Measurements from ENCODE around the gene LEFTY2. TPM values are rescaled to one million over a fixed set of nuclear protein-coding genes. Genes with fewer than 3 reads are reported as not detected.
A peak's percentile ranks its signal among the peaks of the same experiment; 100 is the strongest.
"Not testable (repeated sequence)": the region's sequence is repeated elsewhere in the genome, so short reads cannot be mapped to it uniquely, and the experiment has no call there.

Gene LEFTY2
- total RNA-seq, 2 donors from 2014 or later = 6.2 to 9.4 TPM

- no peak for ATAC-seq (ENCODE audit: insufficient number of reproducible peaks, low FRiP score, low read depth)
These were observed 31.5 kb upstream of the LEFTY2 start for GRCh38 chr1:225972344-225973152.

DNA sequence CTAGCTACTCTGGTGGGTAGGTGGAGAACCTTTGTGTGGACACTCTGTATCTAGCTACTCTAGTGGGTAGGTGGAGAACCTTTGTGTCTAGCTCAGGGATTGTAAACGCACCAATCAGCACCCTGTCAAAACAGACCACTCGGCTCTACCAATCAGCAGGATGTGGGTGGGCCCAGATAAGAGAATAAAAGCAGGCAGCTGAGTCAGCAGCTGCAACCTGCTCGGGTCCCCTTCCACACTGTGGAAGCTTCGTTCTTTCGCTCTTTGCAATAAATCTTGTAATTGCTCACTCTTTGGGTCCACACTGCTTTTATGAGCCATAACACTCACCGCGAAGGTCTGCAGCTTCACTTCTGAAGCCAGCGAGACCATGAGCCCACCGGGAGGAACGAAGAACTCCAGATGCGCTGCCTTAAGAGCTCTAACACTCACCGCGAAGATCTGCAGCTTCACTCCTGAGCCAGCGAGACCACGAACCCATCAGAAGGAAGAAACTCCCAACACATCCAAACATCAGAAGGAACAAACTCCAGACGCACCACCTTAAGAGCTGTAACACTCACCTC is 29.7 kb upstream of the LEFTY2 start:
- H3K9me3 ChIP-seq; H3K4me1 ChIP-seq (ENCODE audit: control insufficient read depth in 1 of 2, low read depth in 2 of 2); H3K4me3 ChIP-seq; H3K27ac ChIP-seq; DNase-seq (ENCODE audit: low spot score); ATAC-seq (ENCODE audit: insufficient number of reproducible peaks, low FRiP score, low read depth); H3K36me3 ChIP-seq; H3K27me3 ChIP-seq (replicated peaks; ENCODE audit: insufficient read depth): not testable (repeated sequence)

More at GRCh38 chr1:225972344-225973152, 31.5 kb upstream of the LEFTY2 start:
- no peaks in the 10 kb centered on the region for H3K9me3 ChIP-seq
- H3K36me3 ChIP-seq = no peaks in the 10 kb centered on the region
- H3K27ac ChIP-seq = no peak overlapping the region
- DNase-seq (ENCODE audit: low spot score) = no peak
- no peak overlapping the region for H3K4me3 ChIP-seq
- H3K27me3 ChIP-seq (replicated peaks; ENCODE audit: insufficient read depth) = no peaks in the 10 kb centered on the region
- TF ChIP-seq, protein P1, sequence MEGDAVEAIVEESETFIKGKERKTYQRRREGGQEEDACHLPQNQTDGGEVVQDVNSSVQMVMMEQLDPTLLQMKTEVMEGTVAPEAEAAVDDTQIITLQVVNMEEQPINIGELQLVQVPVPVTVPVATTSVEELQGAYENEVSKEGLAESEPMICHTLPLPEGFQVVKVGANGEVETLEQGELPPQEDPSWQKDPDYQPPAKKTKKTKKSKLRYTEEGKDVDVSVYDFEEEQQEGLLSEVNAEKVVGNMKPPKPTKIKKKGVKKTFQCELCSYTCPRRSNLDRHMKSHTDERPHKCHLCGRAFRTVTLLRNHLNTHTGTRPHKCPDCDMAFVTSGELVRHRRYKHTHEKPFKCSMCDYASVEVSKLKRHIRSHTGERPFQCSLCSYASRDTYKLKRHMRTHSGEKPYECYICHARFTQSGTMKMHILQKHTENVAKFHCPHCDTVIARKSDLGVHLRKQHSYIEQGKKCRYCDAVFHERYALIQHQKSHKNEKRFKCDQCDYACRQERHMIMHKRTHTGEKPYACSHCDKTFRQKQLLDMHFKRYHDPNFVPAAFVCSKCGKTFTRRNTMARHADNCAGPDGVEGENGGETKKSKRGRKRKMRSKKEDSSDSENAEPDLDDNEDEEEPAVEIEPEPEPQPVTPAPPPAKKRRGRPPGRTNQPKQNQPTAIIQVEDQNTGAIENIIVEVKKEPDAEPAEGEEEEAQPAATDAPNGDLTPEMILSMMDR (IDR thresholded peaks at IDR 0.05) = no peak
- H3K4me1 ChIP-seq (ENCODE audit: control insufficient read depth in 1 of 2, low read depth in 2 of 2) = no peaks in the 10 kb centered on the region

DNA sequence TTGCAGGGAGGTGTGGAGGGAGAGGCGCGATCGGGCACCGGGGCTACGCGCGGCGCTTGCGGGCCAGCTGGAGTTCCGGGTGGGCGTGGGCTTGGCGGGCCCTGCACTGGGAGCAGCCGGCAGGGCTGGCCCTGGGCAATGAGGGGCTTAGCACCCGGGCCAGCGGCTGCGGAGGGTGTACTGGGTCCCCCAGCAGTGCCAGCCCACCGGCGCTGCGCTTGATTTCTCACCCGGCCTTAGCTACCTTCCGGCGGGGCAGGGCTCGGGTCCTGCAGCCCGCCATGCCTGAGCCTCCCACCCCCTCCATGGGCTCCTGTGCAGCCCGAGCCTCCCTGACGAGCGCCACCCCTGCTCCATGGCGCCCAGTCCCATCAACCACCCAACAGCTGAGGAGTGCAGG is 28.7 kb upstream of the LEFTY2 start:
- H3K27me3 ChIP-seq (replicated peaks; ENCODE audit: insufficient read depth); H3K27ac ChIP-seq; H3K4me3 ChIP-seq; H3K36me3 ChIP-seq; DNase-seq (ENCODE audit: low spot score); H3K4me1 ChIP-seq (ENCODE audit: control insufficient read depth in 1 of 2, low read depth in 2 of 2); H3K9me3 ChIP-seq; ATAC-seq (ENCODE audit: insufficient number of reproducible peaks, low FRiP score, low read depth): not testable (repeated sequence)

DNA sequence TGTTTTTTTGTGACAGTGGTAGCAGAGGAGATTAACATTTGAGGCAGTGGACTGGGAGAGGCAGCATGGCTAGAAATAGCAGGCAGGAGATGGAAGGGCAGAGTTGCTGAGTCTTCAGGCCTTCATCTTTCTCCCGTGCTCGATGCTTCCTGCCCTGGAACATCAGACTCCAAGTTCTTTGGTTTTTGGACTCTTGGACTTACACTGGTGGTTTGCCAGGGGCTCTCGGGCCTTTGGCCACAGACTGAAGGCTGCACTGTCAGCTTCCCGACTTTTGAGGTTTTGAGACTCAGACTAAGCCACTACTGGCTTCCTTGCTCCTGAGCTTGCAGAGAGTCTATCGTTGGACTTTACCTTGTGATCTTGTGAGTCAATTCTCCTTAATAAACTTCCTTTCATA is 24.2 kb upstream of the LEFTY2 start:
- no peaks in the 10 kb centered on the region for H3K27me3 ChIP-seq (replicated peaks; ENCODE audit: insufficient read depth)
- H3K36me3 ChIP-seq = no peaks in the 10 kb centered on the region
- DNase-seq (ENCODE audit: low spot score) (no peak), ATAC-seq (ENCODE audit: insufficient number of reproducible peaks, low FRiP score, low read depth) (no peak)
- H3K27ac ChIP-seq = no peak overlapping the region
- peaks cover 3 to 7% of the 10 kb centered on the region in 2 donors for H3K4me1 ChIP-seq (ENCODE audit: control insufficient read depth in 1 of 2, low read depth in 2 of 2)
- TF ChIP-seq, protein P1 (IDR thresholded peaks at IDR 0.05) = no peak
- no peaks in the 10 kb centered on the region for H3K9me3 ChIP-seq
- H3K4me3 ChIP-seq = no peak overlapping the region

DNA sequence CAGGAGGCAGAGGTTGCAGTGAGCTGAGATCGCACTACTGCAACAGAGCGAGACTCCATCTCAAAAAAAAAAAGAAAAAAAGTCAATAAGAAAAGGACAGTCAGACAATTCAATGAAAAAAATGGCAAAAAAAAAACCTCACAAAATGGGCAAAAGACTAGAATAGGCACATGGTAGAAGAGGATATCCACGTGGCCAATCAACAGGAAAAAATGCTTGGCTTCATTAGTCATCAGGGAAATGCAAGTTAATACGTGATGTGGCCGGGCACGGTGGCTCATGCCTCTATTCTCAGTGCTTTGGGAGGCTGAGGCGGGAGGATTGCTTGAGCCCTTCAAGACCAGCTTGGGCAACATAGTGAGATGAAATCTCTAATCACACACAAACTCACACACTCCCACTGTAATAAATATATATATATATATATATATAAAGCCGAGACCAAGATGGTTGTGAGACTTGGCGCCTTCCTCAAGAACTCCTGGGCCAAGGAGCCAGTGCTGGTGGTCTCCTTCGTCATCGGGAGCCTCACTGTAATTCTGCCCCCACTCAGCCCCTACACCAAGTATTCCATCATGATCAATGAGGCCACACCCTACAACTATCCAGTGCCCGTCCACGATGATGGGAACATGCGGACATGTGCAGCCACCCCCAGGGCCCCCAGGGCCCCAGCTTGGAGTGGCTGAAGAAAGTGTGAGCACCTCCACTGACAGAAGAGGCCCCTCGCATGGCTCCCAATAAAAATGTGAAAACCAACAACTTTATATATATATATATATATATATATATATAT is 22.9 kb upstream of the LEFTY2 start:
- Histone ChIP-seq H3K36me3 (no peaks in the 10 kb centered on the region), H3K27me3 (replicated peaks; ENCODE audit: insufficient read depth) (no peaks in the 10 kb centered on the region), H3K4me1 (ENCODE audit: control insufficient read depth in 1 of 2, low read depth in 2 of 2) (peaks cover 3 to 7% of the 10 kb centered on the region in 2 donors), H3K27ac (no peak overlapping the region), H3K4me3 (no peak overlapping the region), H3K9me3 (no peaks in the 10 kb centered on the region)
- TF ChIP-seq, protein P1 (IDR thresholded peaks at IDR 0.05) = no peak
- DNase-seq (ENCODE audit: low spot score) (no peak), ATAC-seq (ENCODE audit: insufficient number of reproducible peaks, low FRiP score, low read depth) (no peak)

DNA sequence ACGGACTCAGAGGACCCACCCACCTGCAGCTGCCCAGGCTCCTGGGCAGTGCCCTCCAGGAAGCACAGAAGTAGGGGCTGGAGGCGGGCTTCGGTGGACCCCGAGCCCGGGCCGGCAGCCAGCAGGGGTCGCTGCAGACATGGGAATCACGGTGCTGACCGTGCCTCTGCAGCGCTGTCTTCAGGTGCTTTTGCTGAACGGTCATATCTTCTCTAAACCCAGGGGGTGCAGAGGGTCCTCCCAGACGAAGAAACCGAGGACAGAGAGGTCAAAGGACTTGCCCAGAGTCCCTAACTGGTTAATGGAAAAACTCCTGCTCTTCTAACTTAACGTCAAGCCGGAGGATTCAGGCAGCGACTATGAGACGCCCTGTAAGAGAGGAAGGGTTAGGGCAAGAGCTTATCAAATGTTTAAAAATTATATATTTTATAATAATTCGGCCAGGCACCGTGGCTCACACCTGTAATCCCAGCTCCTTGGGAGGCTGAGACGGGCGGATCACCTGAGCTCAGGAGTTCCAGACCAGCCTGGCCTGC is 21.5 kb upstream of the LEFTY2 start:
- DNase-seq (ENCODE audit: low spot score) (no peak), ATAC-seq (ENCODE audit: insufficient number of reproducible peaks, low FRiP score, low read depth) (no peak)
- H3K4me1 ChIP-seq (ENCODE audit: control insufficient read depth in 1 of 2, low read depth in 2 of 2) = peaks cover 3 to 7% of the 10 kb centered on the region in 2 donors
- H3K9me3 ChIP-seq = no peaks in the 10 kb centered on the region
- no peak overlapping the region for H3K27ac ChIP-seq
- no peak overlapping the region for H3K4me3 ChIP-seq
- H3K27me3 ChIP-seq (replicated peaks; ENCODE audit: insufficient read depth) = no peaks in the 10 kb centered on the region
- TF ChIP-seq, protein P1 (IDR thresholded peaks at IDR 0.05) = peak; percentile 31
- no peaks in the 10 kb centered on the region for H3K36me3 ChIP-seq
